GM18870 (cell line): ENCODE data around the gene ITPK1.

Experiments
- ATAC-seq: cut with Tn5 transposase; IDR thresholded peaks from one replicate; pipeline ENCODE4 v1.9.1; 2021; ENCODE audit warnings: moderate library complexity; ENCODE audit not compliant: unreplicated experiment

ITPK1 gene

DNA sequence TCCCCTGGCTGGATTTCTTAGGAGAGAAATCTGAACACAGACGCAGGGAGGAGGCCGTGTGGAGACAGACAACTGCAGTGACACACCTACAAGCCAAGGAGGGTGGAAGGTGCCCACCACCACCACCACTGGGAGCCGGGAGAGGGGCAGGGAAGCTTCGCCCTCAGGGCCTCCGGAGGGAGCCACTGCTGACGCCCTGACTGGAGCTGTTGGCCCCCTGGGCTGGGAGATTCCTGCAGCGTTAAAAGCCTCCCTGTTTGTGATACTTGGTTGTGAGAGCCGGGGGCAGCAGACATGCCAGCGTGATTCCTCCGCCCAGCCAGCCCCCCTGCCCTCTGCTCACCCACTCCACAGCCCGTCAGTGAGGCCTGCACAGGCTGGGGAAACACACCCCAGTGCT lies 120.8 kb downstream of the ITPK1 start:
- ATAC-seq: no peak

DNA sequence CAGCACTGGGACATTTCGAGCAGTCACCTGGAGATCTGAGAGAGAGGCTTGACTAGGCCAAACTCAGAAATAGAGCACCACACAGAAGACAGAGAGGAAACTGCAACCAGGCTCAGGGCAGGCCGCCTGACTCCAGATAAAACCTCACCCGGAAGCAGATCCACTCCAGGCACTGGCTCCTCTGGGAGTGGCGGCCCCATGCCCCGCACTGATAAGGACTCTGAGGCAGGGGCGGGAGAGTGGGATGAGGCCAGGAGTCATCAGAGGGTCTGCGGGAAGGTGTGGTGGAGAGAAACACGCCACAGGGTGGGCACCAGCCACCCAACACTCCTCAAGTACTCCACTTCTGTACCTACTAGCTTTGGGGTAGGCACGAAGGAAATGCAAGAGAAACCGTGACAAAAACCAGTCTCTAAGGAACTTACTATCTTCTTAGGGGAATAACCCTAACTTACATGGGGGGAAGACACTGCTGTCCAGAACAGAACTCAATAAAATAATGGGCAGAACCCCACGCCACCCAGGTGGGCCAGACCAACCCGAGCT lies 121.5 kb downstream of the ITPK1 start:
- no peak for ATAC-seq

DNA sequence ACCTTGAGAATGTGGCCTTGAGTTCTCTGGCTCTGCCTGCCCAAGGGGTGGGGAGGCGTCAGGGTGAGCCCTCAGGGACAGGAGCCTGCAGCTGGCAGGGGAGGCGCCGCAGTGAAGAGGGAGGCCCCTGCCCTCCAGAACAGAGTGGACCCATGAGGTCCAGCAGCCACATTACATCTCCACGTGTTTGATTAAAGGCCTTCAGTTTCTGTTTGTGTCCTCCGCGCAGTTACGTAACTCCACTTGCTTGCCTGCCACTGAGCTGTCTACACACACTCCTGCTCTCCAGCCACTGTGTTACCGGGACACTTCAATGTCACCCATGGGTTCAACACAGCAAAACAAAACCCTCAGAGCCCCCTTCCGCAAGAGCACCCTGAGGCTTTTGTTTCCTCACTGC lies 122.4 kb downstream of the ITPK1 start:
- no peak for ATAC-seq

DNA sequence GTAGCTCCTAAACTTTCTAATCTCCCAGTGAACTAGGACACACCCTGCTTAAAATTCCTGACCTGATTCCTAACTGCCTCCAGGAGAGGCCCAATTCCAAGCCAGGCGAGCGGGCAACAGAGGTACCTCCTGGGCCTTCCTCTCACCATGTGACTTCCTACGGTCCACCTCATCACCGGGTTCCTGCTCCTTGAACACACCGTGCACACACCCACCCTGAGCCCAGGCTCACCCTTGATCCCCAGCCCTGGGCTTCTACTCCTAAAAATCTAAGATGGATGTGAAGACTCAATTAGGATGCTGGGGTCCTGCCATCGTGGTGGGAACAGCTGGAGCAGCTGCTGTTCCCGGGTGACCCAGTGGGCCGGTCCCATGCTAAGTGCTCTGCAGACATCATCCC lies 124.2 kb downstream of the ITPK1 start:
- no peak for ATAC-seq

DNA sequence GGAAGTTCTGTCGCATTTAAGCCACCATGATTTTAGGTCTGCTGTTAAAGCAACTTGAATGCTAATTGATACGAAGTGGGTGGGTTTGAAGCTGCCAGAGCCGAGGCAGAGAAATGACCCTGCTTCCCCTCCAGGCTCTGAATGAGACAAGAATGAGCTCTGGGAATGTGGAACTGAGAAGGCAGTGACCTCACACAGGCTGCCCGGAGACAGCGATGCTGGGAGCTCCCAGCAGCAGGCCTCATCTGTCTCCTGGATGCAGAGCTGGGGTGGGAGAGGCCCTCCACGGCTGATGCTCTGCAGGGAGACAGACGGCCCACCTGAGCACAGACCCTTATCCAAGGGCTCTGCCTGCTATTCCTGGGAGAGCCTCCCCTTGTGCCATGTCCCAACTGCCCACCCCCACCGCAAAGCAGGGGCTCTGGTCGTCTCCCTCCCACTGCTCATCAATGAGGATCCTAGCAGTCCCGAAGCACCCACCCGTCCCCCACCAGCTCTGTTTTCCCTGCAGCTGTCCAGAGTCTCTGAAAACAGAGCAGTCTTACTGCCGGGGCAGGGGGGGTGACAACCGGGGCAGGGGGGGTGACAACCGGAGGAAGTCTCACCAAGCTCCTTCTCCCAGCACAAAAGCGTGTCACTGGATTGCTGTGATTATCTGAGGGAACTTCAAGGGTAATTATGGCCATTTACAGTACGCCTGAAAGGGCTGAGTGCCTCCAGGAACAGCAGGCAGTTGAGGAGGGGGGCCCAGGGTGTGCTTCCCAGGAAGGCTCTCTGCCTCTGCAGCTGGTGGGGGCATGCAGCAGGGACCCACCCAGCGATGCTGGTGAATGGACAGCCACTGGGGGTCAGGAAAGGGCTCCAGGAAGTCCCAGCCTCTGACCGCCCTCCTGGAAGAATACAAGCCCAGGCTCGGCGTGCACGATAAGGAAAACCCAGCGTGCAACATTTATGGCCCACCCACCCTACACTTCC lies 125.0 kb downstream of the ITPK1 start:
- ATAC-seq: no peak

DNA sequence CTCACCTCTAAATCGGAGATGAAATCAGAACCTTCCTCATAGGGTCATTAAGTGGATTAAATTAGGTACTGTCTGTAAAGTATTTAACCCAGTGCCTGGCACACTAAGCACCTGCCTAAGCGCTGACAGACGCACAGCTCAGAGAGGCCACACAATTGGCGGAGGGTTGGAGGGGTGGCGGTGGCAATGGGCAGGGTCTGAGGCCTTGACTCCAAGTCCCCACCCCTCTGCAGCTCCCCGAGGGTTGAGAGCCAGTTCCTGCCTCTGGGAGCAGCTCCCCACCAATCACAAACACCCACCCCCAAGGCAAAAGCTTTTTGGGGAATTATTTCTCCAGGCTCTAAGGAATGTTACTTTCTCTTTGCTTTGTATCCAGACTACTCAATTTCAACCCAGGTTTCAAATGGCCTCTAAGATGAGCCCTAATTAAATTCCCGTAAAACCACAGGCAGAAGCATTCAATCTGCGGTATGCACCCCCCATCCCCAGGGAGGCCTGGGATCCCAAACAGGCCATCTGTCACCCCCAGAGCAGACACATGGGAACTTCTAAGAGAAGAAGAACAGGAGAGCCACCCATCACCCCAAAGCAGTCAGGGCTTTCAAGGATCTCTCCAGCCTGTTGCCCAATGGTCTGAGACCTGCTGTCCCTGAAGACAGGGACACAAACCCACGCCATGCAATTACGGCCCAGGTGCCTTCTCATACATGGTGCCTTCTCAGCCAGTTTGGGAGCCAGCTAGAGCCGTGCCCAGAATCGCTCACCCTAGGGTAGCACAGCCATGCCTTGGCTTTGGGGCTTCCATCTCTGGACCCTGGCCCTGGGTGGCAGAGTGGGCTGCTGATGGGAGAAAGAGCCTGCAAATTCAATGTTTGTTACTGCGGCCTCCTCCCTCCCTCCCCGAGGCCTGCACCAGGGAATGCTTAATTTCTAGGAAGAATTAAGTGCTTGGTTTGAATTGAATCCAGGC lies 126.7 kb downstream of the ITPK1 start:
- ATAC-seq: no peak

DNA sequence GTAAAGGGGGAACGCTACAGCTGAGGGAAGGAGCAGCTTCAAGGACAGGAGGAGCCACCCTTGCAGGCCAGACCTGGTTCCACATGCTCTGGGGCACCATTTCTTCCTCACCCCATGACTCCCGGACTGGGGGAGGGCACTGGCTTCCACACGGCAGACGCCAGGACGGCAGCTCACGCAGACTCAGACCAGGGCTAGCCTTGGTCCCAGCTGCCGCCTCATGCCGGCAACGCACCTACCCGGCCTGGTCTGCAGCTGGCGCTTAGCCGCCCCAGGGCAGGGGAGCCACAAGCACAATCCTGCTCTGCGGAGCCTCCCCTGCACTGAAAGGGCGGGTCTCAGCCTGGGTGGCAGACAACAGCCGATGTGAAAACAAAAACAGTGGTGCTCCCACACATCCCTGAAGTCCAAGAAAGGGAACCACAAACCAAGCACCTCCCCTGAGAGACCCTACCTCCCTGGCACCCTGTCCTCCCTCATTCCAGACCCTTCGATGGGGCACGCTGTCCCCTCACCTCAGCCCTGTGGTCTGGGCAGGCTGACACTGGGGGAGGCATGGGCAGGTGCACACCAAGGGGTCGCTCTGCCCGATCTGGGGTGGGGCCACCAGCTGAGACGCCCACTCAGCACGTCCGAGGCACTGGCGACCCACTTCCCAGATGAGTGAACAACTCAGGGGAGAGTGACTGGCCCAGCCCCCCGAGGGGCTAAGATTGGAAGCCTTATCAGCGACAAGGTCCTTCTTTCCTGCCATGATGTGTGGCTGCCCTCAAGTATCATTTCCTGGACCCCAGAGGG lies 127.8 kb downstream of the ITPK1 start:
- no peak for ATAC-seq

DNA sequence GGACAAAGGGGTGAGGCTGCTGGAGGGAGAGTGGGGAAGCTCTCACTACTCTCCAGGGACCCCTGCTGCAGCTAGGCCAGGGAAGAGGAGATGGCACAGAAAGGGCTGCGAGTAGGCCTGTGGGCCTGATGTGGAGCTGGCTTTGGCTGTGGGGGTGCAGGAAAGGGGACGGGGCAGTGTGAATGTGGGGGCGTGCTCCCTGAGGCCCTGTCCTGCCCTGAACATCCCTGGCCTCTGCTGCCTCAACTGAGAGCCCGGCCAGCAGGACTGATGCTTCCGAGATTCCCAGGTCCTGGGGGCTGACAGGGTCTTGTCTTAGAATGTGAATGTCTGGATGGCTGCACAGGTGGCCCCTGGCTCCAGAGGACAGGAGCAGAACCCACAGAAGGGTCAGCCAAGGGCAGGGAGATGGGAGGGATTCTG lies 128.6 kb downstream of the ITPK1 start:
- no peak for ATAC-seq

DNA sequence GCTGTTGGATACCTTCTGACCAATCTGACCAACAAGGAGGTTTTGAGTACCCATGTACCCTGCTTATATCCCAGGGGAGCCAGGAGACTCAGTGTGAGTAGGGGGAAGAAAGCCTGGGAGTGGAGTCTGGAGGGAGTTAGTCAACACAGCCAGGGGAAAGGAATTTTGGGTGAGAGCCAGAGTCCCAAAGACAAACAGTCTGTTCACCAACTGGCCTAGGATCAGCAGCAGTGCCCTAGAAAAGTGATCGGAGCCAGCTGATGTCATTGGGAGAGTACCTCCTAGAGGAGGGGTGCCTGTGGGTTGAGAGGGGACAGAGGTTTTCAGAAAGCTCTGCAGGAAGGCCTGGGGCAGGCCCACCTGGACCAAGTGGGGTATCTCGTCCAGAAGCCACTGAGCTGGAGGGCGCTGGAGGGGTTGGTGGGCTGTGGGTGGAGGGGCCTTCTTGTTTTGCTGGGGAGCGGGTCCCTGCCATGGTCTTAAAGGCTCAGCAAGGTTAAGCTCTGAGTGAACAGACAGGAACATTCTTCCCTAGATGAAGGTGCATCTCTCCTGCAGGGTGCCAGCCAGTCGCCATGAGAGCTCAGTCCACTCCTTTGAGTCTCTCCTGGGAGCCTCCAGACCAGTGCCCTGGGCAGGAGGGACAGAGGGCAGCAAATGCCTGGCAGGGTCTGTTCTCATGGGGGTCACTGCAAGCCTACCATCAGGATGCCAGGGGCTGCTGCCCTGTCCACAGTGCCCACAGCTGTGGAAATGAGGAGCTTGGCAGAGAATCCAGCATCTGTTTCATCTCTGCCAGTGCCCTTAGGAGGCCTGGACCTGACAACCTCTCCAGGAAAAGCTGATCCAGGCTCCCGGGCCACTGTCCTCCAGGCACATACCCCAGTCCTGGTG lies 129.2 kb downstream of the ITPK1 start:
- no peak for ATAC-seq

DNA sequence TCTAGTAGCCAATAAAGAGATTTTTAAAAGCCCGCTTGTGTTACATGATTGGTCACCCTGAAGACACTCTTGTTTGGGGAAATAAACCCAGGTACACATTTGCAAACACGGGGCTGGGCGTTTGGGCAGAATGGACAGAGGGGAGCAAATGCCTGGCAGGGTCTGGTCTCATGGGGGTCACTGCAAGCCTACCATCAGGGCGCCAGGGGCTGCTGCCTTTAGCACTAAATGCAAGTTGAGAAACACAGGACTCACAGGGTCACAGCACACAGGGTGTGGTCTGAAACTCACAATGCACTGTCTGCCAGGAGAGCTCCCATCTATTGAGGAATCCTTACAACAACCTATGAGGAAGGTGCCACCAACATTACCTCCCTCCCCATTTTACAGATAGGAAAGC lies 130.2 kb downstream of the ITPK1 start:
- ATAC-seq: no peak

DNA sequence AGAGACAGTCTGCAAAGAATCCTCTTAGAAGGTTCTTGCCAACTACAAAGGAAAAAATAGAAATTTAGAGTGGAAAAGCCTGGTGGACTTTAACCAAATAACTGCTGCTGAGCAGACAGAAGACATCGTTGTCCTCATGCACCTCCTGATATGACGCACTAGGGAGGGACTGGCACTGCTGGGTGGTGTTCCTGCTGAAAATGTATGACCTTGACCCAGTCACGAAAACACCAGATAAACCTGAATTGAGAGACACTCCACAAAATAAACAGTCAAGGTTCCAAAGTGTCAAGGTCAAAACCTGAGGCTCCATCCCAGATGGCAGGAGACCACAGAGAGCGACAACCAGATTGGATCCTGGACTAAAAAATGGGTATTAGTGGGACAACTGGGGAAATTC lies 130.8 kb downstream of the ITPK1 start:
- no peak for ATAC-seq

DNA sequence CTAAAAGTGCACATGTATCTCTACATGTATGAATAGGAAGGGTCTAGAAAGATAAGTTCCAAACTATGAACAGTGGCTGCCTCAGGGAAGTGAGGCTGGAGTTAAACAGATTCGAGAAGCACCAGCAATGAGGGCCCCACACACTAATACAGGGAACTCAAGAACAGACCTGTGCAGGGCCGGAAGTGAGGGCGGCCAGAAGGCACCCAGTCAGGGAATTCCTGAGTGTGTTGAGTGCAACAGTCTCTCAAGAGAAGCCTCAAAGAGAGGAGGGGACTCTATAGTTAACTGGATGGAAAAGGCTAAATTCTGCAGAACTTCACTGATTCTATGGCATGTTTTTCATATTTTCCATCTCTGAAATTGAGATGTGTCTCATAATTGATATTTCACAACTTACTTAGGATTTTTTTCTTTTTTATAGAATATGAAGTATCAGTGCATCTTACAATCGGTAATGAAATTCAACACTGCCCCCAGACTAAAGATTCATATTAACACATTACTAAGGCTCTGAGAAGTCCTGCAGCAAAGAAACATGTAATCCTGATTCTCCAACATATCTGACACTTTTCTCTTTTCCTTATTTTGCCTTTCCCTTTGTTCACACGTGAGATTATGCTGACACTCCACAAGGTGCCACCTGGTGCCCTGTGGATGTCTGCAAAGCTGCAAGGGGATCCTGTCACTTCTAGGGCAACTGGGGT lies 131.5 kb downstream of the ITPK1 start:
- ATAC-seq: no peak

DNA sequence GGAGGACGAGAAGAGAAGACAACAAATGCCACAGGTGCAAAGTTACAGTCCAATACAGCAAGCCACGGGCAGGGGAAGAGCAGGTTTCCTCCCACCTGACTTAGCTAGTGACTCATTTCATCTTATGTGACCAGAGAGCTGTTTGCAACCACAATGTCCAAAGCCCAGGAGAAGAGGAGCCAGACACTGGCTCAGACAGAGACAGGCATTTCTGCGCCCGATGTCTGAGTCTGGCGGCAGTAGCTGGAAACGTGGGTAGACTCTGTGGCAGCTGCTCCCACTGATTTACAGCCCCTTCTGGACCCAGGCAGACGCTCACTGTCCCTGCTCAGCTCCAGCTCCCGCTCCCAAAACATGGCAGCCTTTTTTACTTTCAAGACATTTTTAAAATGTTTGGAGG lies 132.8 kb downstream of the ITPK1 start:
- ATAC-seq: no peak

DNA sequence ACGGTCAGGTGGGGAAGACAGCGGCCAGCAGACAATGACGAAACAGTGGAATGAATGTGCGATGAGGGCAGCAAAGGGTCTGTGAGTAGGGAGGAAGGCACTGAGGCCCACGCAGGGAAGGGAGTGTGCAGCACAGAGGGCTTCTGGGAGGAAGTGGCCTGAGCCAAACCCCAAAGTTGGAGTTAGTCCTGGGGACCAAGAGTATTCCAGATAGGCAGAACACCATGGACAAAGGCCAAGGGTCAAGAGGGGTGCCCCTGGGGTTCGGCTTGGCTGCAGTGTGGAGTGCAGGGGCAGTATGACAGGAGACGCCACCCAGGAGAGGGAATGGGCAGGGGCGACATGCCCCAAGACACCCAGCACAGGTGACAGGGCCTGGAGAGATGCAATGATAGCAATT lies 134.0 kb downstream of the ITPK1 start:
- no peak for ATAC-seq

DNA sequence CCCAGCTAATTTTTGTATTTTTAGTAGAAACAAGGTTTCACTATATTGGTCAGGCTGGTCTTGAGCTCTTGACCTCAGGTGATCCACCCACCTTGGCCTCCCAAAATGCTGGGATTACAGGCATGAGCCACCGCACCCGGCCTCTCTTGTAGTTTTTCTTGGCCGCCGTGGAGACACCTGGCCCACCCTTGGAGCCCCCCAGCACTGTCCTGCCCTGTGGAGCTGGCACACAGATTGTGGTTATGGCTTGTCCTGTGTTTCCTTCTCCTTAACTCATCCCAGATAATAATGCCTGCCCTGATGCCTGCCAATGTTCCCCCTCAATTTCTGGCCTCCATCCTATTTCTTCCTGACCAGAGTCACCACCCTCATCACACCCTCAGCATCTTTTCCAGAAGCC lies 134.9 kb downstream of the ITPK1 start:
- ATAC-seq: no peak

DNA sequence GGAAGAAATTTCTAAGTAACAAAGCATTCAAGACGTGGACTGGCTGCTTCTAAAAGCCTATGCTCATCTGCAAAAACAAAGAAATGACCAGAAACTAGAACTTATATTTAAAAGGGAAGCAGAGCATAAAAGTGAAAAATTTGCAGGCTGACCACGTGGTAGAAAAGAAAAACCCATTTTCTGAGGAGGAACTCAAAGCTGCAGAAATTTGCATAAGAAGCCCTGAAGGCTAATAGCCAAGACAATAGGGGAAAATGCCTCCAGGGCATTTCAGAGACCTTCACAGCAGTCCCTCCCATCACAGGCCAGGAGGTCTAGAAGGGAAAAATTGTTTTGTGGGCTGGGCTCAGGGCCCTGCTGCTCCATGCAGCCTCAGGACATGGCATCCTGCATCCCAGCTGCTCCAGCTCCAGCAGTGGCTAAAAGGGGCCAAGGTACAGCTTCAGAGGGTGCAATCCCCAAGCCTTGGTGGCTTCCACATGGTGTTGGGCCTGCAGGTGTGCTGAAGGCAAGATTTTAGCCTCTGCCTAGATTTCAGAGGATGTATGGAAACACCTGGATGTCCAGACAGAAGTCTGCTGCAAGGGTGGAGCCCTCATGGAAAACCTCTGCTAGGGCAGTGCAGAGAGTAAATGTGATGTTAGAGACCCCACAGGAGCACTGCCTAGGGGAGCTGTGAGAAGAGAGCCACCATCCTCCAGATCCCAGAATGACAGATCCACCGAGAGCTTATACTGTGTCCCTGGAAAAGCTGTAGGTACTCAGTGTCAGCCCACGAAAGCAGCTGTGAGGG lies 137.3 kb downstream of the ITPK1 start:
- no peak for ATAC-seq

DNA sequence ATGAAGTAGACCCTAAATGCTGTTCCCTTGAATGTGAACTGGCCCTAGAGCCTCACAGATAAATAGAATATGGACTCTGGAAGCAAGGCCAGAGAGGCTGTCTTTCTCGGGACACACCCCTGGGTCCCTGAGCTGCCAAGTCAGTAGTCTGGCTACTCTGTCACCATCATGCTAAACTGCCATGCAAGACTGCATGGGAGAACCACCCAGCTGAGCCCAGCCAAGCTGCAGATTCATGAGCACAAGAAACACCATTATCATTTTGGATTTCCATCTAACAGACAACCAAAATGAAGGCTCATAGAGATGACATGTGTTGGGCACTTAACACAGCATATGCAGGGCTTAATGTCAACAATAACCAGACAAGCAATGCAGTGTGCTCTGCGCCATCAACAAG lies 139.5 kb downstream of the ITPK1 start:
- ATAC-seq: no peak
